ENCODE data around the gene ERBB3.

GRCh38 chr12:56078427-56078826 lies 1.5 kb upstream of the ERBB3 start:
- TF ChIP-seq ELK4 (IDR thresholded peaks at IDR 0.05; ENCODE audit: borderline replicate concordance, low read depth, low read length) (no peak), ZXDB (tag by site-specific recombination; IDR thresholded peaks at IDR 0.05) (no peak), ZBTB11 (tag by site-specific recombination; conservative IDR thresholded peaks at IDR 0.05; ENCODE audit: low read depth) (no peak), BCL11A (tag by site-specific recombination; IDR thresholded peaks at IDR 0.05; ENCODE audit: low read depth) (no peak), ZBTB49 (tag by site-specific recombination; IDR thresholded peaks at IDR 0.05; ENCODE audit: low read depth) (no peak), SP2 (tag by site-specific recombination; IDR thresholded peaks at IDR 0.05) (no peak), ZNF146 (tag by site-specific recombination; IDR thresholded peaks at IDR 0.05) (no peak), YY1 (tag by site-specific recombination; IDR thresholded peaks at IDR 0.05) (no peak), ZNF830 (tag by site-specific recombination; IDR thresholded peaks at IDR 0.05; ENCODE audit: low read depth) (no peak), CTCF (tag by site-specific recombination; IDR thresholded peaks at IDR 0.05) (no peak), ZNF626 (tag by site-specific recombination; IDR thresholded peaks at IDR 0.05) (no peak), ZNF510 (tag by site-specific recombination; IDR thresholded peaks at IDR 0.05; ENCODE audit: insufficient replicate concordance) (no peak), ZNF274 (IDR thresholded peaks at IDR 0.05; ENCODE audit: low read length) (no peak), ZNF274 (tag by site-specific recombination; IDR thresholded peaks at IDR 0.05; ENCODE audit: borderline replicate concordance) (no peak), ZNF791 (tag by site-specific recombination; IDR thresholded peaks at IDR 0.05) (no peak)

Data from HEK293 (cell line).